Activated naive CD4-positive, alpha-beta T cell treated with anti-CD3 and anti-CD28 coated beads for 36 hours (primary cell): ENCODE measurements around the gene EXOC6. TPM values are rescaled to one million over a fixed set of nuclear protein-coding genes. Genes with fewer than 3 reads are reported as not detected.

ENCODE experiments used
- CTCF ChIA-PET: fragments of 350-600 bp; sonication (Branson Sonifier 250); formaldehyde crosslinking; loops from one replicate; lab custom pipeline; 2021; ENCODE audit warnings: antibody characterized with exemption; lab: Charles Lee
- DNase-seq: peaks from one replicate; pipeline ENCODE4 v3.0.0-alpha.2; 2020
- H3K27ac Mint-ChIP-seq: one replicate; pipeline ENCODE4 v1.8.0; 2021; ENCODE audit warnings: mild to moderate bottlenecking, mixed read lengths
- H3K27me3 Mint-ChIP-seq: one replicate; pipeline ENCODE4 v1.8.0; 2021; ENCODE audit warnings: low read depth, mixed read lengths
- H3K36me3 Mint-ChIP-seq: one replicate; pipeline ENCODE4 v1.8.0; 2021; ENCODE audit warnings: low read depth, mixed read lengths
- H3K4me1 Mint-ChIP-seq: one replicate; pipeline ENCODE4 v1.8.0; 2021; ENCODE audit warnings: low read depth, mixed read lengths
- H3K4me3 Mint-ChIP-seq: one replicate; pipeline ENCODE4 v1.8.0; 2021; ENCODE audit warnings: mild to moderate bottlenecking, moderate library complexity, mixed read lengths
- H3K9me3 Mint-ChIP-seq: one replicate; pipeline ENCODE4 v1.8.0; 2021; ENCODE audit warnings: mixed read lengths
- intact Hi-C: fragments of 100-400 bp; cut with micrococcal nuclease; formaldehyde crosslinking; loops from one replicate; pipeline ENCODE4 v1.15.1; 2023
- total RNA-seq, 2 experiments: library from RNA; stranded (reverse); gene quantifications; one replicate each; pipeline ENCODE4 v1.2.3, GENCODE V29; 2021

EXOC6 gene
- 1 to 10 TPM; 7.6 to 9.3 TPM for total RNA-seq

DNA sequence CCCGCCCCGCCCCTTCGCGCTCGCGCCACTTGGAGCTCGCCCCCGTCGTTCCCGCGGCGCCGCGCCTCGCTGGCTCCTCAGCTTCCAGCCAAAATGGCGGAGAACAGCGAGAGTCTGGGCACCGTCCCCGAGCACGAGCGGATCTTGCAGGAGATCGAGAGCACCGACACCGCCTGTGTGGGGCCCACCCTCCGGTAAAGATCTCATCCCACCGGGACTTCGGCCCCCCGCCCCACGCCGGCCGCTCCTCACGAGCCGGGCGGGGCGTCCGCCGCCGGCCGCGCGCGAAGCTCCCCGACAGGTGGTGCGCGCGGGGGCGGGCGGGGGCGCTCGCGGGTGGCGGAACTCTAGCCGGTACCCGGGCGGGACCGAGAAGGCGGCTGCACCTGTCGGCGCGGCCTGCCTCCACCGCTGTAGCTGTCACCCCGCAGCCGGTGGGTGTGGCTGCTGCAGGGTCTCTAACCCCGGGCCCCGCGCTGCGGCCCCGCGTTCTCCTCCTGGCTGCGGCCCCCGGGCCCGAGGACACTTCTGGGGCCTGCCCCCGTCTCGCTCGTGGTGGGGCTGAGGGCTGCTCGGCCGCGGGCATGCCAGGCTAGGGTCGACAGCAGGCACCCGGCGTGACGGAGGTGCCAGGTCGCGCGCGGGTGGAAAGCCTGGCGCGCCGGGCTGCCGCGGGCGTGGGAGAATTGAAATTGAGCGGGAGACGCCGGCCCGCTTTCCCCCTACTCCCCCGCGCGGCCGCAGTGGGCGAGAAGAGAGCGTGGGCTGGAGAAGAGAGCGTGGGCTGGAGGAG is at the start of gene EXOC6:
Gene EXOC6, plus strand, starts transcription at position 80 of the 793 bp plus-strand sequence. Its CDS starts 14 bp downstream, at position 94.
- Mint-ChIP-seq H3K27ac (peak within 1 kb of the TSS; percentile 61), H3K9me3 (no peaks in the 10 kb centered on the region), H3K4me3 (peak within 1 kb of the TSS; percentile 88), H3K27me3 (no peaks in the 10 kb centered on the region), H3K36me3 (peaks cover 2% of the 10 kb centered on the region), H3K4me1 (peaks cover 24% of the 10 kb centered on the region)
- peak; percentile 86 for DNase-seq
- CTCF ChIA-PET: interaction anchor here (0.6 to 3.6 kb wide), 7 partner anchors 11 to 68 kb away, joined by 3 to 24 read pairs (median 4); no protein-coding TSS in a partner anchor
- intact Hi-C loops: loop anchor here (1.0 to 10.0 kb wide), 6 partner anchors 158 to 1054 kb away; partner anchors contain the start of genes CEP55, CPEB3, KIF11 and MARCHF5

DNA sequence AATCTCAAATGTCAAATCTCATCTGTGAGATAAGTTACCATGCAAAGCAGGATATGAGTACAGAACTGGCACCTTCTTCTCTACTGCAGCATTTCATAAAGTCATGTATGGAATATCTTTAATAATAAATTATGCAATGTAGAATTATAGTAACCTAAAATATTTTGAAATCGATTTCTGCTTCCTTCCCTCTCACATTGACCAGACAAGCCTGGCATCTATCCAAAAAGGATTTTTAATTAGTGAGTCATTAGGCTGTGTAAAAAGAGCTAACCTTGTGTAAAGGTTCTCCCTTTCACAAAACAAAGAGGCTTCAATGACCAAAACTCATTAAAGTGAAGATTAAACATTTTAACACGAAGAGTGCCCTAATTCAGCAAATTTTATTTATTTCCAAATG is 48.8 kb upstream of the EXOC6 start:
- CTCF ChIA-PET: no interaction called here
- no peaks in the 10 kb centered on the region for H3K36me3 Mint-ChIP-seq
- no peaks in the 10 kb centered on the region for H3K27me3 Mint-ChIP-seq
- no peak overlapping the region for H3K4me3 Mint-ChIP-seq
- DNase-seq: no peak
- intact Hi-C loops: no loop called here
- H3K27ac Mint-ChIP-seq: no peak overlapping the region
- H3K4me1 Mint-ChIP-seq: no peaks in the 10 kb centered on the region
- H3K9me3 Mint-ChIP-seq: no peaks in the 10 kb centered on the region

GRCh38 chr10:92800134-92800733 is 48.1 kb upstream of the EXOC6 start:
- intact Hi-C loops: no loop called here
- no peak for DNase-seq
- H3K27ac Mint-ChIP-seq: no peak overlapping the region
- H3K4me1 Mint-ChIP-seq: no peaks in the 10 kb centered on the region
- no peaks in the 10 kb centered on the region for H3K27me3 Mint-ChIP-seq
- H3K4me3 Mint-ChIP-seq: no peak overlapping the region
- CTCF ChIA-PET: no interaction called here
- H3K36me3 Mint-ChIP-seq: no peaks in the 10 kb centered on the region
- H3K9me3 Mint-ChIP-seq: no peaks in the 10 kb centered on the region

- intact Hi-C loops: no loop called here
- Mint-ChIP-seq H3K27me3 (no peaks in the 10 kb centered on the region), H3K27ac (no peak overlapping the region), H3K4me1 (no peaks in the 10 kb centered on the region), H3K9me3 (no peaks in the 10 kb centered on the region), H3K4me3 (no peak overlapping the region), H3K36me3 (no peaks in the 10 kb centered on the region)
- DNase-seq: no peak
- CTCF ChIA-PET: interaction anchor here (0.8 to 1.3 kb wide), 4 partner anchors 13 to 83 kb away, joined by 3 to 5 read pairs (median 4); no protein-coding TSS in a partner anchor
These were observed 46.1 kb upstream of the EXOC6 start for GRCh38 chr10:92801978-92802872.

- no peak for DNase-seq
- H3K4me1 Mint-ChIP-seq: no peaks in the 10 kb centered on the region
- H3K27ac Mint-ChIP-seq: no peak overlapping the region
- peaks cover 3% of the 10 kb centered on the region for H3K27me3 Mint-ChIP-seq
- CTCF ChIA-PET: interaction anchor here (1.5 kb wide), 1 partner anchor 31 kb away, joined by 3 read pairs; no protein-coding TSS in a partner anchor
- H3K36me3 Mint-ChIP-seq: no peaks in the 10 kb centered on the region
- H3K4me3 Mint-ChIP-seq: no peak overlapping the region
- intact Hi-C loops: no loop called here
- H3K9me3 Mint-ChIP-seq: no peaks in the 10 kb centered on the region
These were observed 38.5 kb upstream of the EXOC6 start for GRCh38 chr10:92809840-92810239.

DNA sequence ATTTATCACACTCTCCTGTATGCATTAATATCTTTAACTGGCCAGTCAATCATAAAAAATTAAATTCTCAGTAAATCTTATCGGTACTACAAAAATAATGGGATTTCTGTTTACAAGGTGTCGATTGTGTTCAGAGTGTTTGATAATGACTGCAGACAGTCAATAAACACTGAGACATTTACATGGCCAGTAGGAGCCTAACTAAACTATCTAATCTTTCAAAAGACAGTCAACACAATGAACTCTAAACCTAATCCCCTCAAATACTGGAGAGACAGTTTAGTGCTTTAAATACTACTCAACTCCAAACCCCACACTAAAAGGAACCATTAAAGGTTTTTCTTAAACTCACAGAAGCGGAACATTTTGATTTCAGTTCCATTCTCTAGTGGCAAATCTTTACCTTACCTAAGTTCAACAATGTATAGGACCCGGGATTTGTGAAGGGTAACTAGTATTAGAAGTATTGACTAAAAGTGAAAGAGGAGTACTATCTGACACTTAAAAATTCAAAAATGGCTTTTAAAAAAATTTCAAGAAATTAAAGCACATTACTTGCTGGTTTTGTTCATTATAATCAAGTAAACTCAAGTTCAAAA is 37.3 kb upstream of the EXOC6 start:
- intact Hi-C loops: no loop called here
- H3K27ac Mint-ChIP-seq: no peak overlapping the region
- DNase-seq: no peak
- no peaks in the 10 kb centered on the region for H3K9me3 Mint-ChIP-seq
- H3K4me1 Mint-ChIP-seq: peaks cover 2% of the 10 kb centered on the region
- H3K4me3 Mint-ChIP-seq: no peak overlapping the region
- peaks cover 6% of the 10 kb centered on the region for H3K27me3 Mint-ChIP-seq
- CTCF ChIA-PET: interaction anchor here (1.5 kb wide), 1 partner anchor 29 kb away, joined by 3 read pairs; no protein-coding TSS in a partner anchor
- H3K36me3 Mint-ChIP-seq: no peaks in the 10 kb centered on the region

- Mint-ChIP-seq H3K27me3 (peaks cover 8% of the 10 kb centered on the region), H3K36me3 (no peaks in the 10 kb centered on the region), H3K4me1 (peaks cover 6% of the 10 kb centered on the region), H3K27ac (no peak overlapping the region), H3K4me3 (no peak overlapping the region), H3K9me3 (no peaks in the 10 kb centered on the region)
- intact Hi-C loops: no loop called here
- DNase-seq: no peak
- CTCF ChIA-PET: no interaction called here
These were observed 36.3 kb upstream of the EXOC6 start for GRCh38 chr10:92811986-92812385.

DNA sequence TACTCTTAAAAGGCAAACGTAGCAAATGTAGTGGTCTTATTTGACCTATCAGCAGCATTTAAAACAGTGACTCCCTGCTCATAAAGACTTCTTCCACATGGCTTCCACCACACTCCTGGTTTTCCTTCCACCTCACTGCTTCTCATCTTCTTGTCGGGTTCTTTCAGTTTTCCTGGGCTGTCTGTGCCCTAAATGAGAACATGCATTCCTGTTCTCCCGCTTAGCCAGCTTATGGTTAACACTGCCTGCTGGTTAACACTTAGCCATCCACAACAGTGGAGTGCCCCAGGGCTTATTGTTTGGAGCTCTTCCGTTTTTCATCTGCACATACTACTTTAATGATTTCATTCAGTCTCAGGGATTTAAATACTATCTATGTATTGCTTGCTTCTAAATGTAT is 34.3 kb upstream of the EXOC6 start:
- no peaks in the 10 kb centered on the region for H3K9me3 Mint-ChIP-seq

GRCh38 chr10:92814790-92815189 is 33.5 kb upstream of the EXOC6 start:
- H3K36me3 Mint-ChIP-seq: no peaks in the 10 kb centered on the region
- peaks cover 7% of the 10 kb centered on the region for H3K27me3 Mint-ChIP-seq
- no peak for DNase-seq
- H3K27ac Mint-ChIP-seq: no peak overlapping the region
- CTCF ChIA-PET: interaction anchor here (1.4 to 2.5 kb wide), 2 partner anchors 12 to 28 kb away, joined by 5 to 9 read pairs; no protein-coding TSS in a partner anchor
- intact Hi-C loops: no loop called here
- H3K4me3 Mint-ChIP-seq: no peak overlapping the region
- no peaks in the 10 kb centered on the region for H3K9me3 Mint-ChIP-seq
- peaks cover 6% of the 10 kb centered on the region for H3K4me1 Mint-ChIP-seq

More for the DNA sequence above, 34.3 kb upstream of the EXOC6 start:
- no peaks in the 10 kb centered on the region for H3K36me3 Mint-ChIP-seq
- CTCF ChIA-PET: no interaction called here
- peaks cover 6% of the 10 kb centered on the region for H3K4me1 Mint-ChIP-seq
- intact Hi-C loops: no loop called here
- no peak overlapping the region for H3K27ac Mint-ChIP-seq
- no peak for DNase-seq
- no peak overlapping the region for H3K4me3 Mint-ChIP-seq
- H3K27me3 Mint-ChIP-seq: peaks cover 7% of the 10 kb centered on the region

- no peaks in the 10 kb centered on the region for H3K36me3 Mint-ChIP-seq
- CTCF ChIA-PET: interaction anchor here (2.5 kb wide), 1 partner anchor 27 kb away, joined by 9 read pairs; no protein-coding TSS in a partner anchor
- DNase-seq: no peak
- intact Hi-C loops: no loop called here
- no peak overlapping the region for H3K27ac Mint-ChIP-seq
- H3K27me3 Mint-ChIP-seq: peaks cover 7% of the 10 kb centered on the region
- no peak overlapping the region for H3K4me3 Mint-ChIP-seq
- no peaks in the 10 kb centered on the region for H3K9me3 Mint-ChIP-seq
- peaks cover 6% of the 10 kb centered on the region for H3K4me1 Mint-ChIP-seq
These were observed 32.2 kb upstream of the EXOC6 start for GRCh38 chr10:92816091-92816531.

DNA sequence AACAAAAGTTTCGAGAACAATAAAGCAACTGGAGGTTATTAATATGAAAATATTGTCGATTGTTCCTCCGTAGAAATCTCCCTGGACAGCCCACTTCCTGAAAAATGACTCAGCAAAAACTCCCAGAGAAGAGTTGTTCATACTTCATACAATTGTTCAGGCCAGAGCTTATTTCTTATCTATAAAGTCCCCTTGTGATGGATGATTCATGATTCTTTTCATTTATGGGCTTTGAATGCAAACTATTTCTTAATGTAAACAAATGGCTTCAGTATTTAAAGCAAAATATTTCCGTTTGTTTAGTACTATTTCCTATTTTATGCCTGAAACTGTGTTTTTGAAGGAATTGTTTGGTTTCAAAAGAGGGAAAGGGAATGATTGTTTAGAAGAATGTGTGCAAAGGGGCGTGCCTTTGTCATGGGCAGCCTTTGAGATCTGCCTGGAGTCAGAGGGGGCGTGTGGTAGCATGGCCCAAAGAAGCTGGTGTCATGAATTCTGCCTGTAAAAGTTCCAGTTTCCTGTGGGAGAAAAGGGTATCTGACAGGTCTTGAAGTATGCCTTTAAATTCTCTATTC is 26.2 kb upstream of the EXOC6 start:
- Mint-ChIP-seq H3K36me3 (no peaks in the 10 kb centered on the region), H3K9me3 (no peaks in the 10 kb centered on the region), H3K27ac (peak overlapping the region; percentile 31), H3K4me1 (peaks cover 13% of the 10 kb centered on the region), H3K4me3 (no peak overlapping the region), H3K27me3 (peaks cover under 1% of the 10 kb centered on the region)
- CTCF ChIA-PET: interaction anchor here (0.6 to 2.5 kb wide), 5 partner anchors 13 to 364 kb away, joined by 3 to 9 read pairs (median 3); no protein-coding TSS in a partner anchor
- no peak for DNase-seq
- intact Hi-C loops: no loop called here
